ENCODE results near the gene WDR88.
"Not testable (repeated sequence)": the region's sequence is repeated elsewhere in the genome, so short reads cannot be mapped to it uniquely, and the experiment has no call there.

Gene WDR88

GRCh38 chr19:33207040-33207620, 75.2 kb downstream of the WDR88 start:
- no peaks in the 10 kb centered on the region for H3K27me3 ChIP-seq (replicated peaks)
- no peak overlapping the region for H3K4me3 ChIP-seq (ENCODE audit: low read depth, low read length)
- no peak for DNase-seq
- TF ChIP-seq CTCF (IDR thresholded peaks at IDR 0.05; ENCODE audit: low read depth, low read length, missing control alignments) = no peak
- H3K36me3 ChIP-seq (replicated peaks) = peaks cover 8% of the 10 kb centered on the region
- in situ Hi-C loops (cut with HindIII; ENCODE audit: low pct_ligation_motif_present, low sequenced_read_pairs) = no loop called here
- no peak overlapping the region for H3K27ac ChIP-seq

GRCh38 chr19:33207903-33208302, 76.0 kb downstream of the WDR88 start:
- in situ Hi-C loops (cut with HindIII; ENCODE audit: low pct_ligation_motif_present, low sequenced_read_pairs) = no loop called here
- Histone ChIP-seq H3K27me3 (replicated peaks) (no peaks in the 10 kb centered on the region), H3K36me3 (replicated peaks) (peaks cover 6% of the 10 kb centered on the region)

GRCh38 chr19:33208371-33208895, 76.5 kb downstream of the WDR88 start:
- in situ Hi-C loops (cut with HindIII; ENCODE audit: low pct_ligation_motif_present, low sequenced_read_pairs) = no loop called here
- H3K4me3 ChIP-seq (ENCODE audit: low read depth, low read length) = no peak overlapping the region

More at GRCh38 chr19:33207903-33208302, 76.0 kb downstream of the WDR88 start:
- H3K27ac ChIP-seq = no peak overlapping the region
- no peak for DNase-seq
- TF ChIP-seq CTCF (IDR thresholded peaks at IDR 0.05; ENCODE audit: low read depth, low read length, missing control alignments) = no peak
- H3K4me3 ChIP-seq (ENCODE audit: low read depth, low read length) = no peak overlapping the region

GRCh38 chr19:33208904-33209849, 77.3 kb downstream of the WDR88 start:
- H3K27ac ChIP-seq = no peak overlapping the region
- TF ChIP-seq CTCF (IDR thresholded peaks at IDR 0.05; ENCODE audit: low read depth, low read length, missing control alignments) = no peak
- H3K4me3 ChIP-seq (ENCODE audit: low read depth, low read length) = no peak overlapping the region
- in situ Hi-C loops (cut with HindIII; ENCODE audit: low pct_ligation_motif_present, low sequenced_read_pairs) = no loop called here
- H3K27me3 ChIP-seq (replicated peaks) = no peaks in the 10 kb centered on the region
- H3K36me3 ChIP-seq (replicated peaks) = peaks cover 4% of the 10 kb centered on the region
- no peak for DNase-seq

More at GRCh38 chr19:33208371-33208895, 76.5 kb downstream of the WDR88 start:
- Histone ChIP-seq H3K27ac (no peak overlapping the region), H3K27me3 (replicated peaks) (no peaks in the 10 kb centered on the region), H3K36me3 (replicated peaks) (peaks cover 4% of the 10 kb centered on the region)
- no peak for DNase-seq
- TF ChIP-seq CTCF (IDR thresholded peaks at IDR 0.05; ENCODE audit: low read depth, low read length, missing control alignments) = no peak

- H3K36me3 ChIP-seq (replicated peaks); H3K27me3 ChIP-seq (replicated peaks); H3K4me3 ChIP-seq (ENCODE audit: low read depth, low read length); in situ Hi-C loops (cut with HindIII; ENCODE audit: low pct_ligation_motif_present, low sequenced_read_pairs); H3K27ac ChIP-seq; DNase-seq: not testable (repeated sequence)
Observed at GRCh38 chr19:33209850-33210230, 77.9 kb downstream of the WDR88 start.

- Histone ChIP-seq H3K27me3 (replicated peaks) (no peaks in the 10 kb centered on the region), H3K36me3 (replicated peaks) (peaks cover 4% of the 10 kb centered on the region), H3K27ac (no peak overlapping the region), H3K4me3 (ENCODE audit: low read depth, low read length) (no peak overlapping the region)
- no peak for DNase-seq
- no peak for TF ChIP-seq CTCF (IDR thresholded peaks at IDR 0.05; ENCODE audit: low read depth, low read length, missing control alignments)
- in situ Hi-C loops (cut with HindIII; ENCODE audit: low pct_ligation_motif_present, low sequenced_read_pairs) = no loop called here
Observed at GRCh38 chr19:33210266-33210940, 78.5 kb downstream of the WDR88 start.
